ENCODE data around the gene MAS1.

Gene MAS1

GRCh38 chr6:159880412-159880975 is 10.3 kb upstream of the MAS1 start:
- DNase-seq = no peak

- no peak for DNase-seq
Observed at GRCh38 chr6:159884720-159885119, 6.1 kb upstream of the MAS1 start.

- DNase-seq = no peak
Observed at GRCh38 chr6:159886270-159886669, 4.5 kb upstream of the MAS1 start.

- no peak for DNase-seq
Observed at GRCh38 chr6:159887146-159887545, 3.6 kb upstream of the MAS1 start.

GRCh38 chr6:159887761-159888160 is 3.0 kb upstream of the MAS1 start:
- no peak for DNase-seq

- DNase-seq = no peak
Observed at GRCh38 chr6:159890201-159890600, 587 bp upstream of the MAS1 start.

GRCh38 chr6:159892053-159892452 is 1.3 kb downstream of the MAS1 start:
- no peak for DNase-seq

- no peak for DNase-seq
Observed at GRCh38 chr6:159893064-159893463, 2.3 kb downstream of the MAS1 start.

- no peak for DNase-seq
Observed at GRCh38 chr6:159894991-159895390, 4.2 kb downstream of the MAS1 start.

- no peak for DNase-seq
Observed at GRCh38 chr6:159897603-159898002, 6.8 kb downstream of the MAS1 start.

- no peak for DNase-seq
Observed at GRCh38 chr6:159898519-159898918, 7.7 kb downstream of the MAS1 start.

GRCh38 chr6:159899994-159900745 is 9.4 kb downstream of the MAS1 start:
- peak; percentile 96 for DNase-seq

- peak; percentile 40 for DNase-seq
Observed at GRCh38 chr6:159902620-159903019, 11.8 kb downstream of the MAS1 start.

- no peak for DNase-seq
Observed at GRCh38 chr6:159904497-159904911, 13.7 kb downstream of the MAS1 start.

GRCh38 chr6:159906400-159906799 is 15.6 kb downstream of the MAS1 start:
- DNase-seq = no peak

- no peak for DNase-seq
Observed at GRCh38 chr6:159908535-159908934, 17.7 kb downstream of the MAS1 start.

GRCh38 chr6:159908979-159909378 is 18.2 kb downstream of the MAS1 start:
- no peak for DNase-seq

- DNase-seq = no peak
Observed at GRCh38 chr6:159910342-159910741, 19.6 kb downstream of the MAS1 start.

GRCh38 chr6:159913375-159913774 is 22.6 kb downstream of the MAS1 start:
- DNase-seq = no peak

- DNase-seq = no peak
Observed at GRCh38 chr6:159913862-159914564, 23.2 kb downstream of the MAS1 start.

- no peak for DNase-seq
Observed at GRCh38 chr6:159914565-159914923, 23.8 kb downstream of the MAS1 start.

GRCh38 chr6:159915397-159915796 is 24.6 kb downstream of the MAS1 start:
- DNase-seq = no peak

- DNase-seq = no peak
Observed at GRCh38 chr6:159916237-159916636, 25.4 kb downstream of the MAS1 start.

- DNase-seq = no peak
Observed at GRCh38 chr6:159916752-159917151, 26.0 kb downstream of the MAS1 start.
